G401 (cell line): ENCODE measurements around the gene PBX1. TPM values are rescaled to one million over a fixed set of nuclear protein-coding genes. Genes with fewer than 3 reads are reported as not detected.

Source experiments
- DNase-seq: peaks from one replicate; pipeline ENCODE4 v3.0.0-alpha.2; 2015; ENCODE audit warnings: low spot score
- in situ Hi-C: cut with HindIII; loops from 2 replicates; pipeline ENCODE4 v1.10.0; 2016; ENCODE audit warnings: low sequenced_read_pairs, mixed read lengths
- total RNA-seq: library from RNA; depleted of rRNA; stranded (reverse); fragments of >200 nt; shearing (Covaris generic); gene quantifications from 2 replicates; pipeline ENCODE4 v1.2.3, GENCODE V29; 2014

The PBX1 gene
- total RNA-seq, 1 experiment from 2014 or later, result not detected

DNA sequence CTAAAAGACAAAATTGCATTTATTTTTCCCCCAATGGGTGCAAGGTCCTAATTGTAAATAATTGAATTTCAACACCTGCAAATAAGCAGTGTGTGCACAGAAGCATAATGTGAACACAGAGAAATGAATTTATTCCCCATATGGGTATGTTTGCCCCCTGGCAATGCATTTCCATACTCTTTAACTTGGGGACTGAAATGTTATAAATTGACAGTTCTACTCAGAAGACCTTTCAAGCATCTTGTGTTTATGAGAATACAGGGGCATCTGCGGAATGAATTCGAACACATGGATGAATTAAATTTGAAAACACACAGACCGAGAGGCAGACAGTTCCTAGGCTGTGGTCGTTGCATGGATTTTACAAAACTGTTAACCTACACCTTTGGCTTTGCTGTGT is 3.5 kb downstream of the PBX1 start:
- in situ Hi-C loops, result no loop called here
- DNase-seq, result peak; percentile 59

- in situ Hi-C loops, result no loop called here
- peak; percentile 55 for DNase-seq
Observed at GRCh38 chr1:164562947-164563520, 4.0 kb downstream of the PBX1 start.

- in situ Hi-C loops, result no loop called here
- DNase-seq, result peak; percentile 66
Observed at GRCh38 chr1:164563721-164564360, 4.9 kb downstream of the PBX1 start.

DNA sequence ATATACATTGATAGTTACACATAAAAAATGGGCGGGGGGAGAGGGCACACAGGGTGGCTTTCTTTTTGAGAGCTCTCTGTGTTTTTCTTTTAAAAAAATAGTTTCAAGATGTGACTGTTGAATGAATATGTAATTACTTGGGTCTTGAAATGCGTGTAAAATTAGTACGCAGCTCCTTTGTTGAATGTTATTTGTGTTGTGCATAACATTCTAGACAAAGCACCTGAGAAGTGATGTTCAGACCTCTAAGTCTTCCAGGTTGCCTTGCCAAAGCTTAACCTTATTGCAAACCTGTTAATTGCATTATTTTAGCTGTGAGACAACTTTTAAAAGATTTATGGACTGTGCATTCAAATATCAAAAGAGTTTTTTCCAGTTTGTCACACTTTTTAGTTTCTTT is 5.4 kb downstream of the PBX1 start:
- in situ Hi-C loops, result no loop called here
- DNase-seq, result no peak

- in situ Hi-C loops, result no loop called here
Observed at GRCh38 chr1:164565357-164565756, 6.4 kb downstream of the PBX1 start.

GRCh38 chr1:164567774-164568173 is 8.8 kb downstream of the PBX1 start:
- in situ Hi-C loops, result no loop called here
- no peak for DNase-seq

More at GRCh38 chr1:164565357-164565756, 6.4 kb downstream of the PBX1 start:
- no peak for DNase-seq

DNA sequence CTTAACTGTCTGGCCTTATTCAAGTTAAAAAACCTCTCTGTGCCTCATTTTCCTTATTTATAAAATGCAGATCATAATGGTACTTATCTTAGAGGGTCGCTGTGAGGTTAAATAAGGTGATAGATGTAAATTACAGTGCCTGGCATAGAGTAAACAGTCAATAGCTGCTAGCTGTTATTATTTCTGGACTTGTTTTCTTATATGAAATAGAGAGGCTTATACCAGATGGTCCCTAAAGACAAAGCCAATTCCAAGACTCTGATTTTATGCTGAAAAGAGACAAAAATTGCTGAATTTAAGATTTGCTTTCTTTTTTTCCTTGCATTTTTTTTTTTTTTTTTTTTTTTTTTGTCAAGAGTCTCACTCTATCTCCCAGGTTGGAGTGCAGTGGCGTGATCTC is 10.3 kb downstream of the PBX1 start:
- no peak for DNase-seq
- in situ Hi-C loops, result no loop called here

GRCh38 chr1:164569866-164570265 is 10.9 kb downstream of the PBX1 start:
- in situ Hi-C loops, result no loop called here
- DNase-seq, result no peak

DNA sequence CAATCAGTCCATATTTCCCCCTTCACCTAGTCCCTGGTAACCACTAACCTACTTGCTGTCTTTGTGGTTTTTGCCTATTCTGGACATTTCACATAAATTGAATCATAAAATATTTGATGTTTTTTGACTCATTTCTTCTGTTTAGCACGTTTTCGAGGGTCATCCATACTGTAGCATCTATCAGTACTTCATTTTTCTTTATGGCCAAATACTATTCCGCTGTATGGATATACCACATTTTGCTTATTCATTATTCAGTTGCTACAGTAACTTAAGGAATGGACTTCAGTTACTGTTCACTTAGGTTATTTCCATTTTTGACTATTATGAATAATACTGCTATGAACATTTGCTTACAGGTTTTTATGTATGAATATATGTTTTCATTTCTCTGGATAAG is 12.3 kb downstream of the PBX1 start:
- in situ Hi-C loops, result no loop called here
- DNase-seq, result no peak

- no peak for DNase-seq
- in situ Hi-C loops, result no loop called here
Observed at GRCh38 chr1:164575356-164575886, 16.4 kb downstream of the PBX1 start.

GRCh38 chr1:164576291-164577271 is 17.6 kb downstream of the PBX1 start:
- DNase-seq, result no peak
- in situ Hi-C loops, result no loop called here

DNA sequence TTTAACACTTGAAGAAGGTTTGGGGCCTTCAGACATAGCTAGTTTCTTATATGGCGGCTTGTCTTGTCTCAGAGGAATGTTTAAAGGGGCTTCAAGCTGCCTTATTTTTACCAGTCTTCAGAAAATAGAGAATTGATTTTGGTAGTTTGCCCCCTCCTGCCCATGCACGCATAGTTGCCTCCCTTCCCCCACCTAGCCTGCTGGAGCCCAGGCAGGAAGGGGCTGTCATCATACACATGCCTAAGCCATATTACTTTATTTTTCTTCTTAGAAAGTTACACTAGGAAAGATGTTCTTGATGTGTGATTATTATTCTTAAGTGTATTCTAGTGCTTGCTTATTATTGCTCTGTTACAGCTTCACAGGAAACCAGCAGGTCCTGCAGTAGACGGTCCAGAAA is 18.3 kb downstream of the PBX1 start:
- DNase-seq, result no peak
- in situ Hi-C loops, result no loop called here

DNA sequence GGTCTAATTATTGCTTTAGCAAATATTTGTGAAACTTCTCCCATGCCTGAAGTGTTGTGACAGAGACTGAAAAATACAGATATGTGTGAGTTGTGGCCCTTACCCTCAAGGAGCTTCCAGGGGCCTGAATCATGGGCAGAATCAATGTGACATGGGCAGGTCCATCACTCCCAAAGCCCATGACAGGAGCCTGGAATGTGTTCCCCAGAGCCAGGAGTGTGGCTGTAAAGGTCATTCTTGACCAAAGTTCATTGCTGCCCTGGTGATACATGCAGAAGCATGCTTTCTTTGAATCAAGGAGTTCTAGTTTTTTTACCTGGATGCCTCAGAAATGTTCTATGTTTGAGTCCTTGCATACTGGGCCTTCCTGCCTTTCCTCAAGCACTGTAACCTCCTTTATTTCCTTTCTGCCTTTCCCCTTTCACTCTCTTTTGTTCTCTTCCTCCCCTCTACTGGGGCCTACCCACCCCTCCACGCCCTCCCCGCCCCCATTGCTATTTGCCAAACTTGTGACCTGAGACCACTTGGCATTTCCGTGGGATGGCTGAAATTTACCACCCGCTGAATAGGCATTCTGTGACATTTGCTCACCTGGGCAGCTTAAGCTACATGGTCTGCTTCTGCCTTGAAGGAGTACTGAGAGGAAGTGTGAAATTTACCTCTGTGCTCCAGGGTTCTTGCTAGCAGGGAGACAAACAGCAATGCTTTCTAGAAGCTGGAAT is 19.7 kb downstream of the PBX1 start:
- in situ Hi-C loops, result no loop called here
- no peak for DNase-seq

DNA sequence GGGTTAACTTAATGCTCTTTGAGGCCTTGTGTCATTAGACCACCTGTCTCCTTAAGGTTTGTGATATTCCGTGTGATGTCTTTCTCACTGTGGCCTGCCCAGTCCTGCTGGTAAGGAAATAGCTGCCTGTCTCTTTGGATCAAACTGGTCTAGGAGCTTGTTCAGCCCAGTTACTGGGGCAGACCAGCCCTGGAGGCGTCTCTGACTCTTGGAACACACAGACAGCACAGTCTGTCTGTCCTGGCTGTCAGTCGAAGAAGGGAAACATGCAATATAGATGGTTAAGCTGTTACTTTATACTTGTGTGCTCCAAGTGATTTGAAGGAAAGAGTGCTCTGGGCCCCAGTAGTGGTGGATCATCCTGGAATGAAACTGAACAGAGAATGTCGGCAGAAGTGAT is 20.4 kb downstream of the PBX1 start:
- in situ Hi-C loops, result no loop called here
- DNase-seq, result no peak

GRCh38 chr1:164581762-164582161 is 22.8 kb downstream of the PBX1 start:
- in situ Hi-C loops, result no loop called here
- DNase-seq, result no peak

DNA sequence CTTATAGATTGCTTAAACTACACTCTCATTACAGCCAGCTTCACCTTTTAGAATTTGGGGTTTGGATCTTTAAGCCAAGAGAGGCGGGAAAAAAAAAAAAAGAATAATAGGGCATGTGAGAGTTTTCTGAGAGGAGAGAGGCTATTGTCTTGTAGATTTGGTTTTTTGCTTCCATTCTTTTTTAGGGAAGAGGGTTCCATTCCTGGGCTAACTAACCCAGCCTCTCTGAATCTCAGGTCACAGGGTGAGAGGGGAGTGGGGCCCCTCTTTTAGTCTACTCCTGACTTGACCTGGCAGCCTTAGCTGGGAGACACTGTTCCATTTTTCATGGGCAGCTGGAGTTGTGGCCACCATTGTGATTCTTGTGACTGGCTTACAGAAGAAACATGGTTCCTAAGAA is 24.2 kb downstream of the PBX1 start:
- in situ Hi-C loops, result no loop called here
- no peak for DNase-seq

DNA sequence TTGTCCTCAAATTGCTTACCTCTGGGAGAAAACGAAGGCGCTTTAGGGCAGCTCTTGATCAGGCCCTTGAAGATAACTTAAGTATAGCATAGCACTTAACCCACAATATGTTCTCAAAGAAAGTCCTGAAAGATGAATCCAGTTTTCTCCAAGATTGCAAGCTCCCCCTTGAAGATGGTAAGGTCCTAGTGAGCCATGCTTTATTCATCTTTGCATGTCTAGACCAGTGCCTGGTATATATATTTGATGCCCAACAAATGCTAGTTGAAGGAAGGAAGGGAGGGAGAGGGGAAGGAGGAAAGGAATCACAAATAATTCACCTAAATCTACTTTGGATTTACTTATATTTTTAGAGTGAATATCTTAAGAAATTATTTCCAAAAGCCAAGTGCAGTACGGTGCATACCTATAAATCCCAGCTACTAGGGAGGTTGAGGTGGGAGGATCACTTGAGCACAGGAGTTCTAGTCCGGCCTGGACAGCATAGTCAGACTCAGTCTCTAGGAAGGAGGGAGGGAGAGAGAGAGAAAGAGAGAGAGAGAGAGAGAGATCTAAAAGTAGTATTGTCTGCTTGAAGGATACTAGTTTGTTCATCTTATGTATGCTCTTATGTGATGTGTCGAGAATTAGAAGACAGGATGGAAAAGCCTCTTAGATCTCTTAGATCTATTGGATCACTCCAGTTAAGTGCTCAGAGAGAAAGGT is 25.0 kb downstream of the PBX1 start:
- in situ Hi-C loops, result no loop called here
- DNase-seq, result no peak

DNA sequence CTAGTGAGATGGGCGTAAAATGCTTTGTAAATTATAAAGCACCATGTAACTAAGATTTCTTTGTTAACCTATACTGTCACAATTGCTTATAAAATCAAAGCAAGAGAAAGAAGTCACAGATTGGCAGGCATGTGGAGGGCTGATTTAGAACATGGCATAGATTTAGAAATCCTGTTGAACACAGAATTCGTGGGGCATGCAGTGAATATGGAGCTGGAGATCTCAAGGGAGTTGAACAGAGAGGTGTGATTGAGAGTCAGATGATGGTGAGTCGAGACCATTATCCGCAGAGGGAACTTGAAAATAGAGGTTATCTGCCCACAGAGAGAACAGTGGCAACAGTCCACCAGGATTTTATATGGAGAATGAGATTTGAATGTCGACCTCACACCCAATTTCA is 27.6 kb downstream of the PBX1 start:
- no peak for DNase-seq
- in situ Hi-C loops, result no loop called here
